ENCODE measurements around the gene CASS4. TPM values are rescaled to one million over a fixed set of nuclear protein-coding genes. Genes with fewer than 3 reads are reported as not detected.
A peak's percentile ranks its signal among the peaks of the same experiment; 100 is the strongest.

CASS4 gene
- total RNA-seq, 1 donor from 2014 or later: 0.51 TPM

DNA sequence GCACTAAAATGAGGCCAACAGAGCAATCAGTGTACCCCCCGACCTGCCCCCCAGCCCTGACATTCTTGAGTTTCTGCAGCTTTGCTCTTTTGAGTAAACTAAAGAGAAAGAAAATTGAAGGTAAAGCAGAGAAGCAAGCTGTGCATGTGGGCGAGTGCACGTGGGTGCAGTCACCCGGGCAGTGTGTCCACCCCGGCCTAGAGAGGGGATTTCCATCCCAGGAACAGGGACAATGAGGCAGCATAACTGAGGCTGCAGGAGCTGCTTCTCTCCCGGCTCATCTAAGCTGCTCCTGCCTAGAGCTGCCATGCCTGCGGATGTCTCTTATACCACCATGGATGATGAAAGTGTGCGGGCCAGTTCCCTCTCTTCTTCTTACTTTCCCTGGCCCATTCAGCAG is 16.8 kb downstream of the CASS4 start:
- Mint-ChIP-seq H3K36me3 (ENCODE audit: low read depth) (no peaks in the 10 kb centered on the region), H3K4me3 (peak overlapping the region; percentile 70), H3K27ac (peak overlapping the region; percentile 27), H3K4me1 (peaks cover 26% of the 10 kb centered on the region), H3K27me3 (peaks cover 4% of the 10 kb centered on the region), H3K9me3 (no peaks in the 10 kb centered on the region)
- ChIA-PET CTCF (no interaction called here), POLR2A (interaction anchor here (0.6 kb wide), 1 partner anchor 129 kb away, joined by 4 read pairs; no protein-coding TSS in a partner anchor)
- DNase-seq (no peak), ATAC-seq (ENCODE audit: low read depth) (no peak)
- no peak for TF ChIP-seq CTCF (IDR thresholded peaks at IDR 0.05)
- intact Hi-C loops (cut with micrococcal nuclease): loop anchor here (1.0 kb wide), 1 partner anchor 39 kb away; the partner anchor contains the start of gene RTF2

- H3K27ac Mint-ChIP-seq: peak overlapping the region; percentile 62
- peak overlapping the region; percentile 70 for H3K4me3 Mint-ChIP-seq
- intact Hi-C loops (cut with micrococcal nuclease): loop anchor here (1.0 kb wide), 1 partner anchor 39 kb away; the partner anchor contains the start of gene RTF2
- H3K27me3 Mint-ChIP-seq: peaks cover 4% of the 10 kb centered on the region
- POLR2A ChIA-PET: interaction anchor here (0.6 kb wide), 1 partner anchor 256 kb away, joined by 3 read pairs; no protein-coding TSS in a partner anchor
- peaks cover 26% of the 10 kb centered on the region for H3K4me1 Mint-ChIP-seq
- CTCF ChIA-PET: no interaction called here
- ATAC-seq (ENCODE audit: low read depth) (peak; percentile 25), DNase-seq (no peak)
- no peak for TF ChIP-seq CTCF (IDR thresholded peaks at IDR 0.05)
- H3K9me3 Mint-ChIP-seq: no peaks in the 10 kb centered on the region
- no peaks in the 10 kb centered on the region for H3K36me3 Mint-ChIP-seq (ENCODE audit: low read depth)
Observed at GRCh38 chr20:56429502-56429901, 17.4 kb downstream of the CASS4 start.

DNA sequence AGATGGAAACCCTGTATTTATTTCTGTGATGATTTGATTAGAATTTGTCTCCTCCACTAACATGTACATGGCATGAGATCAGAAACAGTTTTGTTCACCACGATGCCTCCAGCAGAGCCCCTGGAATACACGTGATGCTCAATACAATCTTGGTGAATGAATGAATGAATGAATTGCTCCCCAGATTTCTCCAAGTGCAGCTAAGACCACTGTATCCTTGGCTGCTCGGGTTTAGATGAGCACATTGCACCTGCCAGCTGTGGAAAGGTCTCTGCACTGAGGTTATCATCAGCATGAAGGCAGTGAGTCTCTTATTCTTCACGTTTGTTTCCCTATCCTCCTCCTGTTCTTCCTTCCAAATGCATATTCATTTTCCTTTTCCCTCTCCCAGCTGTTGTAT is 17.9 kb downstream of the CASS4 start:
- no peak for DNase-seq
- peak overlapping the region; percentile 62 for H3K27ac Mint-ChIP-seq
- peaks cover 26% of the 10 kb centered on the region for H3K4me1 Mint-ChIP-seq
- no peak for ATAC-seq (ENCODE audit: low read depth)
- ChIA-PET CTCF (no interaction called here), POLR2A (interaction anchor here (0.6 kb wide), 1 partner anchor 256 kb away, joined by 3 read pairs; no protein-coding TSS in a partner anchor)
- H3K36me3 Mint-ChIP-seq (ENCODE audit: low read depth): no peaks in the 10 kb centered on the region
- H3K9me3 Mint-ChIP-seq: no peaks in the 10 kb centered on the region
- H3K27me3 Mint-ChIP-seq: peaks cover 4% of the 10 kb centered on the region
- H3K4me3 Mint-ChIP-seq: peak overlapping the region; percentile 70
- intact Hi-C loops (cut with micrococcal nuclease): loop anchor here (1.0 kb wide), 1 partner anchor 38 kb away; the partner anchor contains the start of gene RTF2
- TF ChIP-seq CTCF (IDR thresholded peaks at IDR 0.05): no peak

- CTCF ChIA-PET: no interaction called here
- TF ChIP-seq CTCF (IDR thresholded peaks at IDR 0.05): no peak
- DNase-seq (no peak), ATAC-seq (ENCODE audit: low read depth) (no peak)
- H3K9me3 Mint-ChIP-seq: no peaks in the 10 kb centered on the region
- no peak overlapping the region for H3K4me3 Mint-ChIP-seq
- no peak overlapping the region for H3K27ac Mint-ChIP-seq
- H3K27me3 Mint-ChIP-seq: peaks cover 4% of the 10 kb centered on the region
- H3K4me1 Mint-ChIP-seq: peaks cover 28% of the 10 kb centered on the region
- intact Hi-C loops (cut with micrococcal nuclease): no loop called here
- no peaks in the 10 kb centered on the region for H3K36me3 Mint-ChIP-seq (ENCODE audit: low read depth)
- POLR2A ChIA-PET: no interaction called here
Observed at GRCh38 chr20:56430461-56430860, 18.4 kb downstream of the CASS4 start.

DNA sequence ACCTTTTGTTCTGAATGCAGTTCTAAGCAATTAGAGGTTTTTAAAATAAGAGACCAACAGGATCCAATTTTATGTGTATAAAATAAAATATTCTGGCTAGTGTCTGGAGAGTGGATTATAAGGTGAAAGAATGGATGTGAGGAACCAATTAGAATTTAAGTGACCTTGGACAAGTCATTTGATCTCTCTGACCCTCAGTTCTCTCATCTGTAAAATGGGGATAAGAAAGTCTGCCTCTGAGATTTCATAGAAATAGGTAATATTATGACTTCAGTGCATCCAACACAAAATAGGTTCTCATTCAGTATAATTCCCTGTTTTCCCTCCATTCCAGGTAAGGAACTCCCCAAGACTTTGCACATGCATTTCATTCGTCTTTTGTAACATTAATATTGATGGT is 18.9 kb downstream of the CASS4 start:
- ChIA-PET CTCF (no interaction called here), POLR2A (no interaction called here)
- no peak overlapping the region for H3K27ac Mint-ChIP-seq
- peaks cover 29% of the 10 kb centered on the region for H3K4me1 Mint-ChIP-seq
- ATAC-seq (ENCODE audit: low read depth): no peak
- TF ChIP-seq CTCF (IDR thresholded peaks at IDR 0.05): no peak
- H3K36me3 Mint-ChIP-seq (ENCODE audit: low read depth): no peaks in the 10 kb centered on the region
- H3K4me3 Mint-ChIP-seq: no peak overlapping the region
- DNase-seq: no peak
- H3K9me3 Mint-ChIP-seq: no peaks in the 10 kb centered on the region
- intact Hi-C loops (cut with micrococcal nuclease): no loop called here
- H3K27me3 Mint-ChIP-seq: peaks cover 4% of the 10 kb centered on the region

Data from activated B cell treated with CpG ODN at 0.5 μM for 24 hours (primary cell).